Urinary bladder (tissue), 4 donors: ENCODE data around the gene POP4. TPM values are rescaled to one million over a fixed set of nuclear protein-coding genes. Genes with fewer than 3 reads are reported as not detected.
"Not testable (repeated sequence)": the region's sequence is repeated elsewhere in the genome, so short reads cannot be mapped to it uniquely, and the experiment has no call there.

Experiments
- DNase-seq: peaks from one replicate; pipeline ENCODE4 v3.0.0-alpha.2; 2015; ENCODE audit errors: extremely low spot score
- H3K27ac ChIP-seq: one replicate; pipeline ENCODE4 v1.5.1; 2013; ENCODE audit warnings: low read depth, mild to moderate bottlenecking, moderate library complexity
- H3K36me3 ChIP-seq: one replicate; pipeline ENCODE4 v1.6.1; 2013; ENCODE audit warnings: mild to moderate bottlenecking, moderate library complexity; ENCODE audit not compliant: insufficient read depth
- H3K4me1 ChIP-seq: one replicate; pipeline ENCODE4 v1.6.1; 2013; ENCODE audit warnings: mild to moderate bottlenecking, moderate library complexity; ENCODE audit not compliant: insufficient read depth
- H3K4me3 ChIP-seq: one replicate; pipeline ENCODE4 v1.5.1; 2013; ENCODE audit warnings: low read depth, low read length
- WGBS: extraction: QIAGEN DNeasy Blood & Tissue Kit; methylation state at CpG from one replicate; pipeline ENCODE4 v1.1.7; 2013; 5-methylcytosine and 5-hydroxymethylcytosine counted together
- polyA plus RNA-seq: library from polyadenylated mRNA; stranded (reverse); fragments of 200-250 nt; gene quantifications from one replicate; pipeline ENCODE4 v1.2.3, GENCODE V29; 2013
- total RNA-seq: library from RNA; depleted of rRNA; stranded (reverse); fragments of >200 nt; gene quantifications from one replicate; pipeline ENCODE4 v1.2.3, GENCODE V29; 2014
- donor health status: healthy with polysubstance abuse.
- donor health status: healthy.

The POP4 gene
- total and polyA plus RNA-seq, 2 donors = 66.9 to 82.4 TPM

- Histone ChIP-seq H3K4me1 (no peaks in the 10 kb centered on the region), H3K36me3 (no peaks in the 10 kb centered on the region), H3K4me3 (no peak overlapping the region), H3K27ac (no peak overlapping the region)
- WGBS = 82% methylated on average over 18 of the region's 18 CpGs
- DNase-seq = no peak
Measured at GRCh38 chr19:29623726-29624488, 17.8 kb downstream of the POP4 start.

DNA sequence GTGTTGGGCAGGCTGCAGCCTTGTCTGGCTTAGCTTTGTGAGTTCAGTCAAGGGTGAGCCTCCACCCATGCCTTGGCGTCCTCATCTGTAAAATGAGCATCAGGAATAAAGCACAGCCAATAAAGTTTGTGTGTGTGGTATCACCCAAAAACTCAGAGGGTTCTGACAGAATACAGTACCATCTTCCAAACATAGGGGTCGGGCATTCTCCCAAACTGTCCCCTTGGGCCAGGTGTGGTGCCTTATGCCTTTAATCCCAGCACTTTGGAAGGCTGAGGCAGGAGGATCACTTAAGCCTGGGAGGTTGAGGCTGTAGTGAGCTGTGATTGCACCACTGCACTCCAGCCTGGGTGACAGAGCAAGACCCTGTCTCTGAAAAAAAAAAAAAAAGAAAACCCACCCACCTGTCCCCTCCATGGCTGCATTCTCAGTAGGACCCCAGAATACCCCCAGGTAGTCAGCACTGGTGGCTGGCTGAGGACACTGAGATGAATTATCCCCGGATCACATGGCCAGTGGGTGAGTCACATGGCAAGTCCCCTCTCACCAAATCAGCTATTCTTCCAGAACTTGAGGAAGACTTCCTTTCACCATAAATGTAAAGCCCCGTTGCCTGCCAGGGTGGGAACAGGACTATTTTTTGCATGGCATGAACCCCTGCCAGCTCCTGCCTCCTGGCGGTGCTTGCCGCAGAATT is 18.6 kb downstream of the POP4 start:
- no peak for DNase-seq
- WGBS = 71% methylated on average over 6 of the region's 6 CpGs
- H3K27ac ChIP-seq = no peak overlapping the region
- H3K36me3 ChIP-seq = no peaks in the 10 kb centered on the region
- no peak overlapping the region for H3K4me3 ChIP-seq
- no peaks in the 10 kb centered on the region for H3K4me1 ChIP-seq

DNA sequence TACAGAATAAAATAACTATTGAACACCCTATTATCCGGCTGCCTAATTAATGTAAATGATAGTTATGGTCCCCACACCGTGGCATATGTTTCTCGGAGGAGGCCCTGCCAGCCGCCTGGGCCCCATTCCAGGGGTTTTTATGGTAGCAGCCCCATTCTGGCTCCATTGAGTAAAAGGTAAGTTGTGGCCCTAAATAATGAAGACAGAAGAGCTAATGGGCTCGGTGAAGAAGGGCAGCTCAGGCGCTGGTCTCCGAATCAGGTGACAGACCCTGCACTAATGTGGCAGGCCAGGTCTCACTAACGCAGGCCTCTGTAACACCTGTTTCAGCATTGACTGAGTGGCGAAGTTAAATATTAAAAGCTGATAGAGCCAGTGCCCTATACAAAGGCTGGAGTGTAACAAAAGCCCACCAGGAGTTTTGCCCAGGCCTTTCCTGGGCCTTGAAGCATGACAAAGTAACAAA is 19.1 kb downstream of the POP4 start:
- no peak for DNase-seq
- WGBS = 80% methylated on average over 9 of the region's 9 CpGs

DNA sequence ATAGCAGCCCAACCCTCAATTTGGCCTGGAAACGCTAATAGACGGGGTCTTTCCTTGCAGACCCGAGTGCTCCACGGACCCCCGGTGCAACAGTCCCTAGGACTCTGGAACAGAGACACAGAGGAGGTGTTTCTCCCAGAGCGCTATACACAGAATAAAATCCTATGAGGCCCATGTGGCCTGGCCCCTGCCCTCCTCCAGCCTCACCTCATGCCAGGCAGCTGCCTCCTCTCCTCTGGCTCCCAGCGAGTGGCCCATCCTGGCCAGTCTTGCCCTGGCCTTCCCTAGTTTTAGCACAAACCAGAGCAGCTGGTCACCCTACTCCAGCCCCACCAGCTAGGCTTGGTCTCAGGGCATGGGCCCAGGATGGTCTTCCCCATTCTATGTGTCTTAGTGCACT is 20.3 kb downstream of the POP4 start:
- Histone ChIP-seq H3K36me3 (no peaks in the 10 kb centered on the region), H3K4me3 (no peak overlapping the region), H3K27ac (no peak overlapping the region), H3K4me1 (no peaks in the 10 kb centered on the region)
- no peak for DNase-seq
- 92% methylated on average over 7 of the region's 7 CpGs for WGBS

More for the DNA sequence above, 19.1 kb downstream of the POP4 start:
- no peak overlapping the region for H3K27ac ChIP-seq
- H3K4me1 ChIP-seq = no peaks in the 10 kb centered on the region
- no peak overlapping the region for H3K4me3 ChIP-seq
- H3K36me3 ChIP-seq = no peaks in the 10 kb centered on the region

- not testable (repeated sequence) for H3K4me1 ChIP-seq, H3K27ac ChIP-seq, H3K4me3 ChIP-seq, DNase-seq, H3K36me3 ChIP-seq
- 87% methylated on average over 9 of the region's 9 CpGs for WGBS
Measured at GRCh38 chr19:29626832-29627231, 20.7 kb downstream of the POP4 start.

DNA sequence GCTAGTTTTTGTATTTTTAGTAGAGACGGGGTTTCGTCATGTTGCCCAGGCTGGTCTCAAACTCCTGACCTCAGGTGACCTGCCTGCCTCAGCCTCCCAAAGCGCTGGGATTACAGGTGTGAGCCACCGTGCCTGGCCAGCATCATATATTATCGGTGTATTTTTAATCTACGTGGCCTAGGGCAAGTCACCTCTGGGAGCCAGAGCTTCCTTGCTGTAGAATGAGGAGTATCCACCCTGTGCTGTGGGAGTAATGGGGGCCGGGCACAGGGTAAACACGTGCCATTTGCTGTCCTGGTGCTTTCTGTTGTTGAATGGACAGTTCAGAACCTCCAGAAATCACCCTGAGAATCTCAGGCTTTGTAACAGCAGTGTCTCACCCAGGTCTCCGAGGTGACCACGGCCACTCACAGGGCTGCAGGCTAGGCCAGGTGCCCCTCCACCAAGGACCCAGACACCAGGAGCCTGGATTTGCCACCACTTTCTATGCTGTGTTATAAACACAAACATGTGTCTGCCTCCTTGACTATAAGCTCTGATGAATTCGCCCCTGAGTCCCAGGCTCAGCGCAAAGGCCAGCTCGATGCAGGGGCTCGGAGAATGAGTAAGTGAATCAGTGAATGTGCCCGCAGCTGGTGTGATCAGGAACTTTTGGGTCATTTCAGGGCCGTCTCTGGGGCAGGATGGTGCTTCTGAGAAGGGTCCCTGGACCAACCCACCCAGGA is 22.7 kb downstream of the POP4 start:
- H3K4me3 ChIP-seq = no peak overlapping the region
- H3K27ac ChIP-seq = no peak overlapping the region
- H3K36me3 ChIP-seq = no peaks in the 10 kb centered on the region
- no peak for DNase-seq
- 92% methylated on average over 16 of the region's 16 CpGs for WGBS
- no peaks in the 10 kb centered on the region for H3K4me1 ChIP-seq

GRCh38 chr19:29629836-29630534 is 23.9 kb downstream of the POP4 start:
- 90% methylated on average over 5 of the region's 5 CpGs for WGBS
- H3K4me1 ChIP-seq = no peaks in the 10 kb centered on the region
- no peak overlapping the region for H3K27ac ChIP-seq
- H3K4me3 ChIP-seq = no peak overlapping the region
- DNase-seq = no peak
- H3K36me3 ChIP-seq = no peaks in the 10 kb centered on the region

GRCh38 chr19:29630655-29631054 is 24.6 kb downstream of the POP4 start:
- Histone ChIP-seq H3K4me3 (no peak overlapping the region), H3K27ac (no peak overlapping the region), H3K36me3 (no peaks in the 10 kb centered on the region), H3K4me1 (no peaks in the 10 kb centered on the region)
- DNase-seq = no peak
- WGBS = 53% methylated on average over 2 of the region's 2 CpGs

- 88% methylated on average over 3 of the region's 3 CpGs for WGBS
- Histone ChIP-seq H3K4me1 (no peaks in the 10 kb centered on the region), H3K4me3 (no peak overlapping the region), H3K27ac (no peak overlapping the region), H3K36me3 (no peaks in the 10 kb centered on the region)
- DNase-seq = no peak
Measured at GRCh38 chr19:29631450-29631849, 25.4 kb downstream of the POP4 start.

DNA sequence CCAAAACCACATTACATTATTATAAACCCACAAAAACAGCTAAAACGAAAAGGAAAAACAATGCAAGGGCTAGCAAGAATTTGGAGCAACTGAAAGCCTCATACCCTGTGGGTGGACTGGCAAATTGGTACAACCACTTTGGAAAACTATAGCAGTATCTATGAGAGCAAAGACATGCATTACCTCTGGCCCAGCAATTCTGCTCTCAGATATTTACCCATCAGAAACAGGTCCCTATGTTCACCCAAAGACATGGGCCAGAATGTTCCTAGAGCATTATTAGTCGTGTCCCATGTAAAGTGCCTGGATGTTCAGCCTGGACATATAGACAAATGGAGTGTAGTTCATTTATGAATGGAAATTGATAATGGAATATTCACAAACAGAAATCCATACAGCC is 27.9 kb downstream of the POP4 start:
- WGBS = 86% methylated on average over 2 of the region's 2 CpGs
- Histone ChIP-seq H3K27ac (no peak overlapping the region), H3K4me1 (no peaks in the 10 kb centered on the region), H3K4me3 (no peak overlapping the region), H3K36me3 (no peaks in the 10 kb centered on the region)
- no peak for DNase-seq

DNA sequence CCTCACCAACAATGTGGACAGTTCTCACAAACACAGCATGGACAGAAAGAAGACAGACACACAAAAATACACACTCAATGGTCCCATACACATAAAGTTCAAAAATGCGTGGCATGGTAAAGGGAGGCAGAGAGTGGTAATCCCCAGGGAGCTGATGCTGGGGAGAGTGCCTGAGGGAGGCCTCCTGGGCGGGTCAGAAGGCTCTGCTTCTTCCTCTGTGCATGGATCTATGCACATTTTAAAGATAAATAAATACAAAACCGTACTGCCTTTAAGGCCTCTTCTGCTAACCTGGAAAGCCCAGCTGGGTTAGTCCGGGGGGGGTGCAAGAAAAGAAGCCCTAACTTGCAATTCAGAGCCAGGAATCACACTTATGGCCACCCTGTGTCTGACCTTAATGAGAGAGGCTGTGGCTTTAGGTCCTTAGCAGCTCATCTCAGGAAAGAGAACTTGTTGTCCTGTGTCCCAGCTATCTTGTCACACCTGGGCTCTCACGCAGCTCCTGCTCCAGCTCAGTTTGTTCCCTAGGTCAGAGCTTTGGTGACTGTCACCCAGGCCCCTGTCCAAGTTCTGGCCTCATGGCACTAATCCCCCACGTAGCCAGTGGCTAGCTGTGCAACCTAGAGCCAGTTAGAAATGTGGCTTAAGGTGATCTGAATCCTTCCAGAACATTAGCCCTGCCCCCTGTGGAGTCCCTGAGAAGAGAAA is 28.5 kb downstream of the POP4 start:
- no peak for DNase-seq
- 66% methylated on average over 6 of the region's 6 CpGs for WGBS
- Histone ChIP-seq H3K36me3 (no peaks in the 10 kb centered on the region), H3K4me1 (no peaks in the 10 kb centered on the region), H3K4me3 (no peak overlapping the region), H3K27ac (no peak overlapping the region)

DNA sequence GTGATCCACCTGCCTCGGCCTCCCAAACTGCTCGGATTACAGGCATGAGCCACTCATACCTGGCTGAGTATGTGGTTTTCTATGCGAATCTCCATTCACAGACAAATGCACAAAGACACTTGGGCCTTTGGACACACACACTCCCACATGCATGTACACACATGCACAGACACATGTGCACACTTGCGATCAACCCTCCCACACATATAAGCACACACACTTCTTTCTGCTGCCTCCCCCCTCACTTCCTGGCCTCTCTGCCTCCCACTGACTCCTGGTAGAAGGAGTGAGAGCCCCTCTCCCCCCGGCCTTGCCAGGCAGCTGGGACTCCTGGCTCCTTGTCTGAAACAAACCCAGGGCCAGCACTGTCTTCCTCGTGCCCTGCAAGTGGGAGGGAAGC is 29.9 kb downstream of the POP4 start:
- Histone ChIP-seq H3K36me3 (no peaks in the 10 kb centered on the region), H3K4me3 (no peak overlapping the region), H3K27ac (no peak overlapping the region), H3K4me1 (no peaks in the 10 kb centered on the region)
- DNase-seq = no peak
- whole genome bisulfite sequencing = 87% methylated on average over 6 of the region's 6 CpGs
